OCI-LY7 (cell line): Measurements from ENCODE around the gene GRB10. TPM values are rescaled to one million over a fixed set of nuclear protein-coding genes. Genes with fewer than 3 reads are reported as not detected.

Source experiments
- BruUV-seq: library from RNA; stranded (reverse); fragments of 400-500 nt; replicated peaks from 2 replicates; lab custom pipeline; 2021; lab: Mats Ljungman, UMichigan
- CTCF ChIA-PET: fragments of 300-600 bp; sonication (Branson Sonifier 250); formaldehyde crosslinking; loops from one replicate; lab custom pipeline; 2022; ENCODE audit warnings: antibody characterized with exemption; ENCODE audit not compliant: unreplicated experiment; lab: Charles Lee
- POLR2A ChIA-PET: fragments of 300-600 bp; sonication (Branson Sonifier 250); formaldehyde crosslinking; loops from one replicate; lab custom pipeline; 2022; ENCODE audit warnings: antibody characterized with exemption; lab: Charles Lee
- DNase-seq: peaks from one replicate; pipeline ENCODE4 v3.0.0-alpha.2; 2015; ENCODE audit warnings: low spot score
- H2AFZ ChIP-seq: fragments of 200-600 bp; sonication (generic), shearing (Covaris generic); 2 replicates; pipeline ENCODE4 v1.6.1; 2014; ENCODE audit warnings: mild to moderate bottlenecking, antibody characterized with exemption, low read length, moderate library complexity
- H3K27ac ChIP-seq: fragments of 200-600 bp; sonication (generic); 2 replicates; pipeline ENCODE4 v1.5.1; 2014; ENCODE audit warnings: mixed run types, low read depth, mild to moderate bottlenecking, moderate library complexity, low read length, inconsistent platforms; ENCODE audit not compliant: poor library complexity, severe bottlenecking
- H3K36me3 ChIP-seq: fragments of 200-600 bp; sonication (generic); 2 replicates; pipeline ENCODE4 v1.6.1; 2014; ENCODE audit warnings: mild to moderate bottlenecking, antibody characterized with exemption, low read length, moderate library complexity, mixed read lengths; ENCODE audit not compliant: insufficient read depth
- H3K4me1 ChIP-seq: fragments of 200-600 bp; sonication (generic); 2 replicates; pipeline ENCODE4 v1.5.1; 2014; ENCODE audit warnings: mild to moderate bottlenecking, low read length; ENCODE audit not compliant: insufficient read depth, poor library complexity, severe bottlenecking
- H3K4me2 ChIP-seq: fragments of 200-600 bp; sonication (generic); 2 replicates; pipeline ENCODE4 v1.6.1; 2014; ENCODE audit warnings: mild to moderate bottlenecking, low read length
- H3K4me3 ChIP-seq: fragments of 200-600 bp; sonication (generic); 2 replicates; pipeline ENCODE4 v1.5.1; 2014; ENCODE audit warnings: mild to moderate bottlenecking, low read depth, low read length; ENCODE audit not compliant: poor library complexity, severe bottlenecking
- H3K79me2 ChIP-seq: fragments of 200-600 bp; sonication (generic); 2 replicates; pipeline ENCODE4 v1.6.1; 2016; ENCODE audit warnings: low read depth, mild to moderate bottlenecking, low read length, moderate library complexity, mixed read lengths; ENCODE audit not compliant: insufficient read depth
- H3K9me2 ChIP-seq: fragments of 200-600 bp; sonication (generic); 2 replicates; pipeline ENCODE4 v1.6.1; 2016; ENCODE audit warnings: mild to moderate bottlenecking, low read length, mixed read lengths; ENCODE audit not compliant: insufficient read depth
- H3K9me3 ChIP-seq: fragments of 200-600 bp; sonication (generic); 2 replicates; pipeline ENCODE4 v1.6.1; 2014; ENCODE audit warnings: mild to moderate bottlenecking, mixed run types, low read length, mixed read lengths
- H4K20me1 ChIP-seq: fragments of 200-600 bp; sonication (generic); 2 replicates; pipeline ENCODE4 v1.6.1; 2014; ENCODE audit warnings: mild to moderate bottlenecking, antibody characterized with exemption, low read length, moderate library complexity, mixed read lengths; ENCODE audit not compliant: insufficient read depth
- CTCF ChIP-seq: fragments of 200-600 bp; sonication (generic); conservative IDR thresholded peaks from 2 replicates; pipeline ENCODE4 v1.5.1; 2014; ENCODE audit warnings: mild to moderate bottlenecking, antibody characterized with exemption, low read length, moderate library complexity, mixed read lengths
- EZH2phosphoT487 ChIP-seq: fragments of 200-600 bp; sonication (generic); IDR thresholded peaks from 2 replicates; pipeline ENCODE4 v1.6.1; 2018; ENCODE audit warnings: low read depth, borderline replicate concordance, mild to moderate bottlenecking, mixed run types, antibody characterized with exemption, low read length, moderate library complexity, mixed read lengths
- intact Hi-C: fragments of 100-400 bp; cut with micrococcal nuclease; formaldehyde crosslinking; loops from one replicate; pipeline ENCODE4 v1.10.0; 2022; ENCODE audit not compliant: unreplicated experiment
- total RNA-seq, 2 experiments: library from RNA; depleted of rRNA in 1 of 2; stranded (reverse); fragments of >200 nt in 1 of 2; shearing (Covaris generic) in 1 of 2; gene quantifications; 2 replicates each; pipeline ENCODE4 v1.2.3, GENCODE V29; 2014 to 2022

The GRB10 gene
- total RNA-seq, 2 experiments from 2014 or later: not detected

GRCh38 chr7:50697748-50698147 lies 84.9 kb downstream of the GRB10 start:
- Histone ChIP-seq H3K9me2 (no peaks in the 10 kb centered on the region), H3K4me2 (no peak overlapping the region), H3K27ac (no peak overlapping the region), H3K4me3 (no peak overlapping the region), H3K36me3 (no peaks in the 10 kb centered on the region), H3K4me1 (no peaks in the 10 kb centered on the region), H4K20me1 (no peaks in the 10 kb centered on the region), H2AFZ (no peak overlapping the region), H3K79me2 (no peaks in the 10 kb centered on the region), H3K9me3 (no peaks in the 10 kb centered on the region)
- POLR2A ChIA-PET: interaction anchor here (0.7 kb wide), 1 partner anchor 17 kb away, joined by 3 read pairs; no protein-coding TSS in a partner anchor
- no TSS peak for BruUV-seq
- CTCF ChIA-PET: no interaction called here
- no peak for DNase-seq
- TF ChIP-seq EZH2phosphoT487 (no peak), CTCF (no peak)
- intact Hi-C loops: no loop called here

- H4K20me1 ChIP-seq: no peaks in the 10 kb centered on the region
- no peak overlapping the region for H3K4me3 ChIP-seq
- H3K9me2 ChIP-seq: no peaks in the 10 kb centered on the region
- H3K4me2 ChIP-seq: no peak overlapping the region
- no peaks in the 10 kb centered on the region for H3K4me1 ChIP-seq
- no peak overlapping the region for H2AFZ ChIP-seq
- peak; percentile 2 for DNase-seq
- TF ChIP-seq CTCF: peak; percentile 71
- no peak for TF ChIP-seq EZH2phosphoT487
- BruUV-seq: no TSS peak
- H3K36me3 ChIP-seq: no peaks in the 10 kb centered on the region
- H3K9me3 ChIP-seq: no peaks in the 10 kb centered on the region
- H3K27ac ChIP-seq: no peak overlapping the region
- POLR2A ChIA-PET: interaction anchor here (0.7 kb wide), 1 partner anchor 18 kb away, joined by 3 read pairs; no protein-coding TSS in a partner anchor
- CTCF ChIA-PET: no interaction called here
- intact Hi-C loops: no loop called here
- H3K79me2 ChIP-seq: no peaks in the 10 kb centered on the region
Measured at GRCh38 chr7:50696810-50697582, 85.7 kb downstream of the GRB10 start.

- H3K27ac ChIP-seq: no peak overlapping the region
- no peaks in the 10 kb centered on the region for H3K9me2 ChIP-seq
- no peak for DNase-seq
- H3K36me3 ChIP-seq: no peaks in the 10 kb centered on the region
- intact Hi-C loops: no loop called here
- H3K79me2 ChIP-seq: no peaks in the 10 kb centered on the region
- CTCF ChIA-PET: no interaction called here
- BruUV-seq: no TSS peak
- no peak overlapping the region for H2AFZ ChIP-seq
- no peaks in the 10 kb centered on the region for H3K4me1 ChIP-seq
- TF ChIP-seq EZH2phosphoT487 (no peak), CTCF (no peak)
- H4K20me1 ChIP-seq: no peaks in the 10 kb centered on the region
- H3K9me3 ChIP-seq: no peaks in the 10 kb centered on the region
- POLR2A ChIA-PET: no interaction called here
- no peak overlapping the region for H3K4me2 ChIP-seq
- H3K4me3 ChIP-seq: no peak overlapping the region
Measured at GRCh38 chr7:50695026-50695425, 87.7 kb downstream of the GRB10 start.
